Hepatocyte (in vitro differentiated cells): ENCODE data around the gene ASF1B.

ENCODE experiments used
- EZH2 ChIP-seq: fragments of 200-600 bp; sonication (generic); IDR thresholded peaks from 2 replicates; pipeline ENCODE4 v1.6.1; 2016; ENCODE audit warnings: antibody characterized with exemption, mild to moderate bottlenecking, borderline replicate concordance
- EZH2phosphoT487 ChIP-seq: fragments of 200-600 bp; sonication (generic); IDR thresholded peaks from one replicate; pipeline ENCODE4 v1.6.1; 2018; ENCODE audit warnings: antibody characterized with exemption, mild to moderate bottlenecking, low read depth, moderate library complexity; ENCODE audit not compliant: unreplicated experiment, severe bottlenecking
- TF ChIP-seq, protein P1 (sequence below): fragments of 200-600 bp; sonication (generic); IDR thresholded peaks from 2 replicates; pipeline ENCODE4 v1.5.1; 2016; ENCODE audit warnings: antibody characterized with exemption, mild to moderate bottlenecking; ENCODE audit not compliant: poor library complexity

DNA sequence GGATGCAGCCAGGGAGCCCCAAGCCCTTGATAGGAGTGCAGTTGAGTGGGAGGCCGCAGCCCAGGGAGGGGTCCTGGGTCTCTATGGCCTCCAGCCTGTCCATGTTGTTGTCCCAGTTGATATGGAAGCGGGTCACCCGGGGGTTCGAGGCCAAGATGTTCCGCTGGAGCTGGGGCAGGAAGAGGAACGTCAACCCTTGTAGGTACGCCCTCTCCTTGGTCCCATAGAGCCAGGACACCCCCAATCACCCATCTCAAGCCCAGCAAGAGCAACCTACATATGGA, 15.9 kb downstream of the ASF1B start:
- TF ChIP-seq, protein P1, sequence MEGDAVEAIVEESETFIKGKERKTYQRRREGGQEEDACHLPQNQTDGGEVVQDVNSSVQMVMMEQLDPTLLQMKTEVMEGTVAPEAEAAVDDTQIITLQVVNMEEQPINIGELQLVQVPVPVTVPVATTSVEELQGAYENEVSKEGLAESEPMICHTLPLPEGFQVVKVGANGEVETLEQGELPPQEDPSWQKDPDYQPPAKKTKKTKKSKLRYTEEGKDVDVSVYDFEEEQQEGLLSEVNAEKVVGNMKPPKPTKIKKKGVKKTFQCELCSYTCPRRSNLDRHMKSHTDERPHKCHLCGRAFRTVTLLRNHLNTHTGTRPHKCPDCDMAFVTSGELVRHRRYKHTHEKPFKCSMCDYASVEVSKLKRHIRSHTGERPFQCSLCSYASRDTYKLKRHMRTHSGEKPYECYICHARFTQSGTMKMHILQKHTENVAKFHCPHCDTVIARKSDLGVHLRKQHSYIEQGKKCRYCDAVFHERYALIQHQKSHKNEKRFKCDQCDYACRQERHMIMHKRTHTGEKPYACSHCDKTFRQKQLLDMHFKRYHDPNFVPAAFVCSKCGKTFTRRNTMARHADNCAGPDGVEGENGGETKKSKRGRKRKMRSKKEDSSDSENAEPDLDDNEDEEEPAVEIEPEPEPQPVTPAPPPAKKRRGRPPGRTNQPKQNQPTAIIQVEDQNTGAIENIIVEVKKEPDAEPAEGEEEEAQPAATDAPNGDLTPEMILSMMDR, result no peak
- TF ChIP-seq EZH2phosphoT487 (no peak), EZH2 (no peak)
